Measurements from ENCODE around the gene TRAPPC3.

DNA sequence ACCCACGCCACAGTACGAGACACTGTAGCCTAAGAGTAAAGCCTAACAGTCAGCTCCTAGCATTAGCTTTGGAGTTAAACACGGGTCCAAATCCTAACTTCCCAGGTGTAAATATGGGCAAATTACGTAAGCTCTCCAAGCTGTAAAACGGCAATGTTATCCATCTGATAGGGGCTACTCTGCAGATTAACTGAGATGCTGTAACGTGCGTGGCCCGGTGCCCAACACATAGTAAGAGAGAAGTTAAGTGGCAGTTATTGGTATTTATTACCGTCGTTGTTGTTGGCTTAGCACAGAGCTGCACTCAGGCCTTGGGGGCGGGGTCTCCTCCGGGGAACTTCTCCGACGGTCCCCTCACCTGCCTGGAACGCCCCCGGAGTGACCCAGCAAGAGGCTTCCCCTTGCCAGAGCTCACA, 457 bp downstream of the TRAPPC3 start:
- no peak for TF ChIP-seq POLR2A (IDR thresholded peaks at IDR 0.05)
- TF ChIP-seq, protein P1, sequence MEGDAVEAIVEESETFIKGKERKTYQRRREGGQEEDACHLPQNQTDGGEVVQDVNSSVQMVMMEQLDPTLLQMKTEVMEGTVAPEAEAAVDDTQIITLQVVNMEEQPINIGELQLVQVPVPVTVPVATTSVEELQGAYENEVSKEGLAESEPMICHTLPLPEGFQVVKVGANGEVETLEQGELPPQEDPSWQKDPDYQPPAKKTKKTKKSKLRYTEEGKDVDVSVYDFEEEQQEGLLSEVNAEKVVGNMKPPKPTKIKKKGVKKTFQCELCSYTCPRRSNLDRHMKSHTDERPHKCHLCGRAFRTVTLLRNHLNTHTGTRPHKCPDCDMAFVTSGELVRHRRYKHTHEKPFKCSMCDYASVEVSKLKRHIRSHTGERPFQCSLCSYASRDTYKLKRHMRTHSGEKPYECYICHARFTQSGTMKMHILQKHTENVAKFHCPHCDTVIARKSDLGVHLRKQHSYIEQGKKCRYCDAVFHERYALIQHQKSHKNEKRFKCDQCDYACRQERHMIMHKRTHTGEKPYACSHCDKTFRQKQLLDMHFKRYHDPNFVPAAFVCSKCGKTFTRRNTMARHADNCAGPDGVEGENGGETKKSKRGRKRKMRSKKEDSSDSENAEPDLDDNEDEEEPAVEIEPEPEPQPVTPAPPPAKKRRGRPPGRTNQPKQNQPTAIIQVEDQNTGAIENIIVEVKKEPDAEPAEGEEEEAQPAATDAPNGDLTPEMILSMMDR (IDR thresholded peaks at IDR 0.05) = no peak

All from esophagus squamous epithelium (tissue), 4 donors.